Osteoblast (primary cell): ENCODE results near the gene ARF3. TPM values are rescaled to one million over a fixed set of nuclear protein-coding genes. Genes with fewer than 3 reads are reported as not detected.

Experiments used
- DNase-seq: peaks from one replicate; pipeline ENCODE4 v3.0.0; 2011; ENCODE audit warnings: low spot score, mixed read lengths; ENCODE audit not compliant: insufficient read length; ENCODE audit errors: missing footprints
- H2AFZ ChIP-seq: 2 replicates; pipeline ENCODE4 v1.6.0; 2011; ENCODE audit warnings: mild to moderate bottlenecking, low read length
- H3K27ac ChIP-seq: 2 replicates; pipeline ENCODE4 v1.5.1; 2011; ENCODE audit warnings: mild to moderate bottlenecking, low read depth, low read length, moderate library complexity
- H3K27me3 ChIP-seq: 2 replicates; pipeline ENCODE4 v1.6.0; 2012; ENCODE audit warnings: mild to moderate bottlenecking, control low read depth, inconsistent platforms, low read length, moderate library complexity; ENCODE audit not compliant: insufficient read depth
- H3K36me3 ChIP-seq: 2 replicates; pipeline ENCODE4 v1.5.1; 2011; ENCODE audit warnings: mild to moderate bottlenecking, low read length, control low read depth, moderate library complexity; ENCODE audit not compliant: insufficient read depth
- H3K4me1 ChIP-seq: 2 replicates; pipeline ENCODE4 v1.5.1; 2011; ENCODE audit warnings: mild to moderate bottlenecking, low read length, control low read depth, moderate library complexity; ENCODE audit not compliant: insufficient read depth
- H3K4me2 ChIP-seq: 2 replicates; pipeline ENCODE4 v1.6.0; 2011; ENCODE audit warnings: mild to moderate bottlenecking, low read length; ENCODE audit not compliant: insufficient read depth
- H3K4me3 ChIP-seq: fragments of 200-600 bp; sonication (generic); 3 replicates; pipeline ENCODE4 v1.5.1; 2012; ENCODE audit warnings: mild to moderate bottlenecking, low read length, inconsistent platforms; ENCODE audit not compliant: insufficient read depth
- H3K79me2 ChIP-seq: 2 replicates; pipeline ENCODE4 v1.6.0; 2012; ENCODE audit warnings: mild to moderate bottlenecking, low read length, control low read depth, inconsistent platforms; ENCODE audit not compliant: insufficient read depth
- H3K9me3 ChIP-seq: 2 replicates; pipeline ENCODE4 v1.5.1; 2011; ENCODE audit warnings: low read depth, low read length, control low read depth
- H4K20me1 ChIP-seq: 2 replicates; pipeline ENCODE4 v1.6.0; 2012; ENCODE audit warnings: mild to moderate bottlenecking, low read length, control low read depth; ENCODE audit not compliant: insufficient read depth
- total RNA-seq: library from RNA; depleted of rRNA; stranded (reverse); fragments of >200 nt; gene quantifications from 2 replicates; pipeline ENCODE4 v1.2.3, GENCODE V29; 2012
- TF ChIP-seq, protein P1 (sequence below): IDR thresholded peaks from 2 replicates; pipeline ENCODE4 v1.5.1; 2011; ENCODE audit warnings: mild to moderate bottlenecking, low read depth, low read length, moderate library complexity; ENCODE audit errors: extremely low read depth

Gene ARF3
- total RNA-seq, 1 donor = 53.9 TPM

- Histone ChIP-seq H3K27ac (no peak overlapping the region), H3K4me1 (peaks cover 4% of the 10 kb centered on the region), H4K20me1 (no peaks in the 10 kb centered on the region), H3K4me3 (no peak overlapping the region), H3K4me2 (no peak overlapping the region), H3K27me3 (peaks cover 40% of the 10 kb centered on the region), H3K36me3 (no peaks in the 10 kb centered on the region), H3K9me3 (no peaks in the 10 kb centered on the region), H2AFZ (no peak overlapping the region), H3K79me2 (no peaks in the 10 kb centered on the region)
- TF ChIP-seq, protein P1, sequence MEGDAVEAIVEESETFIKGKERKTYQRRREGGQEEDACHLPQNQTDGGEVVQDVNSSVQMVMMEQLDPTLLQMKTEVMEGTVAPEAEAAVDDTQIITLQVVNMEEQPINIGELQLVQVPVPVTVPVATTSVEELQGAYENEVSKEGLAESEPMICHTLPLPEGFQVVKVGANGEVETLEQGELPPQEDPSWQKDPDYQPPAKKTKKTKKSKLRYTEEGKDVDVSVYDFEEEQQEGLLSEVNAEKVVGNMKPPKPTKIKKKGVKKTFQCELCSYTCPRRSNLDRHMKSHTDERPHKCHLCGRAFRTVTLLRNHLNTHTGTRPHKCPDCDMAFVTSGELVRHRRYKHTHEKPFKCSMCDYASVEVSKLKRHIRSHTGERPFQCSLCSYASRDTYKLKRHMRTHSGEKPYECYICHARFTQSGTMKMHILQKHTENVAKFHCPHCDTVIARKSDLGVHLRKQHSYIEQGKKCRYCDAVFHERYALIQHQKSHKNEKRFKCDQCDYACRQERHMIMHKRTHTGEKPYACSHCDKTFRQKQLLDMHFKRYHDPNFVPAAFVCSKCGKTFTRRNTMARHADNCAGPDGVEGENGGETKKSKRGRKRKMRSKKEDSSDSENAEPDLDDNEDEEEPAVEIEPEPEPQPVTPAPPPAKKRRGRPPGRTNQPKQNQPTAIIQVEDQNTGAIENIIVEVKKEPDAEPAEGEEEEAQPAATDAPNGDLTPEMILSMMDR = no peak
- DNase-seq = no peak
Measured at GRCh38 chr12:48991247-48992050, 34.2 kb upstream of the ARF3 start.

DNA sequence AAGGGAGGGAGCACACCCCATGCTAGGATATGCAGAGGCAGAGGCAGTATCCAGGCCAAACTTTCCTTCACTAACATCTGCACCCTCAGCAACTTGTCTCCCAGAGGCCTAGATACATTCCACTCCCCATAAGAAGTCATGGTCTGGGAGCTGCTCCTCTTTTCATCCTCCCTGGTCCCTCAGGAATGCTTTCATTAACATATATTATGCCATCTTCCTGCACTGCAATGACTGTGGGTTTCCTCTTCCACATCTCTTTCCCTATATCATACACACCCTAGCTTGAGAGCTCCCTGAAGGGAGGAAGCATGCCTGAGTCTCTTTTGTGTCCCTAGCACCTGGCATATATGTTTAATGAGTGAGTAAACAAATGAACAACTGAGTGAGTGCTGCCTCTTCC lies 33.3 kb upstream of the ARF3 start:
- TF ChIP-seq, protein P1 = no peak
- no peak overlapping the region for H3K4me2 ChIP-seq
- no peaks in the 10 kb centered on the region for H3K9me3 ChIP-seq
- H2AFZ ChIP-seq = no peak overlapping the region
- H3K4me1 ChIP-seq = peaks cover 4% of the 10 kb centered on the region
- peaks cover 47% of the 10 kb centered on the region for H3K27me3 ChIP-seq
- H3K4me3 ChIP-seq = no peak overlapping the region
- H4K20me1 ChIP-seq = no peaks in the 10 kb centered on the region
- no peaks in the 10 kb centered on the region for H3K36me3 ChIP-seq
- DNase-seq = peak; percentile 22
- H3K79me2 ChIP-seq = no peaks in the 10 kb centered on the region
- no peak overlapping the region for H3K27ac ChIP-seq

GRCh38 chr12:48988030-48988649 lies 30.9 kb upstream of the ARF3 start:
- H3K27me3 ChIP-seq = peaks cover 56% of the 10 kb centered on the region
- H3K27ac ChIP-seq = no peak overlapping the region
- no peaks in the 10 kb centered on the region for H3K36me3 ChIP-seq
- TF ChIP-seq, protein P1 = peak; percentile 93
- no peak overlapping the region for H3K4me3 ChIP-seq
- H4K20me1 ChIP-seq = no peaks in the 10 kb centered on the region
- no peaks in the 10 kb centered on the region for H3K9me3 ChIP-seq
- no peak overlapping the region for H2AFZ ChIP-seq
- no peaks in the 10 kb centered on the region for H3K79me2 ChIP-seq
- no peak overlapping the region for H3K4me2 ChIP-seq
- peak; percentile 93 for DNase-seq
- H3K4me1 ChIP-seq = no peaks in the 10 kb centered on the region

- no peaks in the 10 kb centered on the region for H3K79me2 ChIP-seq
- TF ChIP-seq, protein P1 = no peak
- H3K4me1 ChIP-seq = no peaks in the 10 kb centered on the region
- H3K4me2 ChIP-seq = no peak overlapping the region
- no peak overlapping the region for H3K4me3 ChIP-seq
- no peak overlapping the region for H3K27ac ChIP-seq
- H2AFZ ChIP-seq = no peak overlapping the region
- peaks cover 63% of the 10 kb centered on the region for H3K27me3 ChIP-seq
- H3K36me3 ChIP-seq = no peaks in the 10 kb centered on the region
- DNase-seq = peak; percentile 62
- no peaks in the 10 kb centered on the region for H4K20me1 ChIP-seq
- H3K9me3 ChIP-seq = no peaks in the 10 kb centered on the region
Measured at GRCh38 chr12:48986720-48987291, 29.5 kb upstream of the ARF3 start.
